ENCODE results near the gene RASSF10.
A peak's percentile ranks its signal among the peaks of the same experiment; 100 is the strongest.
"Not testable (repeated sequence)": the region's sequence is repeated elsewhere in the genome, so short reads cannot be mapped to it uniquely, and the experiment has no call there.

Gene RASSF10

DNA sequence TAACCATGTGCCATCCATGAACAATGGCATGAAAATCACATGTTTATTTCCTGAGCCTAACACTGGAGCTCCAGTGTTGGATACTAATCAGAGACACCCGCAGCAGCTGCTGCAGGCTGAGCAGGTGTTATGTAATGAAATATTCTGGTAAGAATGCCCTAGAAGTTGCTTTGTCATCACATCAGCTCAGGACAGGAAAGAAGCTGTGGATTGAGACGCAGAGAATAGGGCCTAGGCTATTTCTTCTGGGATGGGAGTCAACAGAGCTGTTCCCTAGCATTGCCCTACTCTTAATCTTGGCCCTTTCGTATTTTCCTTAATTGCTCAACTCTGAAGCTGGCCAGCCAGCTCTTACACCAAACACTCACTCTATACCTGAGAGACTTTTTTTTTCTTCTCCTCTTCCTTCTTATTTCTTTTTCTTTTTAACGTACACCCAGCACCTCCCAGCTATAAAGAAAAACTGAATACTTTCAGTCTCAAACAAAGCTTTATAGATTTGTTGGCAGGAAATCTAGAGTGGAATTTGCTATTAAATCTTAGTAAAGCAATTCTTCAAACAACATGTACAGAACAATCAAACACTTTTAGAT is 31.9 kb downstream of the RASSF10 start:
- H2BK15ac ChIP-seq (ENCODE audit: low read length) = no peak overlapping the region
- no peaks in the 10 kb centered on the region for H3K79me1 ChIP-seq (ENCODE audit: low read depth, low read length)
- H2BK12ac ChIP-seq (ENCODE audit: low read length) = no peak overlapping the region
- DNase-seq (ENCODE audit: low spot score) = no peak
- no peak overlapping the region for H2AFZ ChIP-seq (ENCODE audit: low read length)
- H3K9ac ChIP-seq (ENCODE audit: low read depth, low read length, poor library complexity) = no peak overlapping the region
- no peak overlapping the region for H2AK5ac ChIP-seq (ENCODE audit: low read depth, low read length)
- H3K9me3 ChIP-seq (replicated peaks in 1 of 2; ENCODE audit: control insufficient read depth in 2 of 2, insufficient read depth in 1 of 2, low read depth in 1 of 2, low read length in 2 of 2) = no peaks in the 10 kb centered on the region
- no peak overlapping the region for H3K4me3 ChIP-seq (ENCODE audit: low read length in 2 of 2)
- H3K27me3 ChIP-seq (ENCODE audit: control insufficient read depth in 3 of 3, insufficient read depth in 3 of 3, low read depth in 1 of 3, low read length in 3 of 3) = peaks cover 0 to 5% (median 2%) of the 10 kb centered on the region in 3 experiments
- H3K4ac ChIP-seq (ENCODE audit: low read length) = no peak overlapping the region
- no peak overlapping the region for H3K4me2 ChIP-seq (ENCODE audit: insufficient read depth, low read length, poor library complexity, severe bottlenecking)
- no peak overlapping the region for H2BK120ac ChIP-seq (ENCODE audit: low read depth, low read length)
- no peak overlapping the region for H2BK5ac ChIP-seq (ENCODE audit: low read length)
- H3K4me1 ChIP-seq (ENCODE audit: control insufficient read depth in 2 of 2, insufficient read depth in 1 of 2, low read depth in 1 of 2, low read length in 2 of 2) = peaks cover 0 to 11% of the 10 kb centered on the region in 2 donors
- no peak overlapping the region for H3K18ac ChIP-seq (ENCODE audit: low read length)
- no peak overlapping the region for H3K14ac ChIP-seq (ENCODE audit: low read length)
- 100% methylated on average over 1 of the region's 4 CpGs; no CpG with 5 or more reads in 1 of the 2 donors for WGBS, 2 donors (ENCODE audit: extremely low coverage in 2 of 2, insufficient read length in 2 of 2, insufficient replicate concordance in 1 of 2)
- H4K91ac ChIP-seq (ENCODE audit: low read depth, low read length, poor library complexity) = no peak overlapping the region
- no peak overlapping the region for H3K27ac ChIP-seq (replicated peaks; ENCODE audit: low read length)
- H3K23ac ChIP-seq (ENCODE audit: low read depth, low read length, poor library complexity) = no peak overlapping the region
- no peak overlapping the region for H4K8ac ChIP-seq (ENCODE audit: low read depth, low read length)
- no peaks in the 10 kb centered on the region for H3K36me3 ChIP-seq (replicated peaks in 1 of 2; ENCODE audit: control insufficient read depth in 2 of 2, insufficient read depth in 2 of 2, low read length in 2 of 2)

DNA sequence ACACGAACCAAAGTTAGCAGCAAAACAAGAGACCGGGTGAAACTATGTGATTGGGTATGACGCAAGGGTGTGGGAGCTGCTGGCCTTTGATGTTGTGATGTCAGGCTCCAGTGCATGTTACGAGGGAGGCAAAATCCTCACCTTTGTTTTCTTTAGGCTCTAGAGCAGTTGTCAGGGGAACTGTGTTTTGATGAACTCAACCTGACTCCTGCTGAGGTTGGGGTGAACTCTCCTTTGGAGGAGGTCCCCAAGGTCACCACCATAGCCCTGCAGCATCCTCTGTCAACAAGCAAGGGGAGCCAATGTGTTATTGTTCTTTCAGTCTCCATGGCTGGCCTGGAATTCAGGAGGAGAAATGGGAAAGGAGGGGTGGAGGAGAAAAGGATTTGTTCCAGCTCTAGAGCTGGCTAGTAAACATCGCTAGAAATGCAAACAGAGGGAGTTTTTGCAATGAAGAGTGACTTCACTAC is 33.8 kb downstream of the RASSF10 start:
- H2BK12ac ChIP-seq (ENCODE audit: low read length) = no peak overlapping the region
- no peak overlapping the region for H4K8ac ChIP-seq (ENCODE audit: low read depth, low read length)
- peak overlapping the region; percentile 2 for H2AFZ ChIP-seq (ENCODE audit: low read length)
- peaks cover 0 to 11% of the 10 kb centered on the region in 2 donors for H3K4me1 ChIP-seq (ENCODE audit: control insufficient read depth in 2 of 2, insufficient read depth in 1 of 2, low read depth in 1 of 2, low read length in 2 of 2)
- no CpG with 5 or more reads among the region's 5 CpGs for WGBS, 2 donors (ENCODE audit: extremely low coverage in 2 of 2, insufficient read length in 2 of 2, insufficient replicate concordance in 1 of 2)
- no peak overlapping the region for H3K18ac ChIP-seq (ENCODE audit: low read length)
- DNase-seq (ENCODE audit: low spot score) = no peak
- no peak overlapping the region for H3K27ac ChIP-seq (replicated peaks; ENCODE audit: low read length)
- H3K27me3 ChIP-seq (ENCODE audit: control insufficient read depth in 3 of 3, insufficient read depth in 3 of 3, low read depth in 1 of 3, low read length in 3 of 3) = peaks cover 0 to 5% (median 2%) of the 10 kb centered on the region in 3 experiments
- H3K79me1 ChIP-seq (ENCODE audit: low read depth, low read length) = no peaks in the 10 kb centered on the region
- H3K23ac ChIP-seq (ENCODE audit: low read depth, low read length, poor library complexity) = no peak overlapping the region
- H2BK5ac ChIP-seq (ENCODE audit: low read length) = no peak overlapping the region
- H2AK5ac ChIP-seq (ENCODE audit: low read depth, low read length) = no peak overlapping the region
- no peak overlapping the region for H2BK15ac ChIP-seq (ENCODE audit: low read length)
- no peak overlapping the region for H4K91ac ChIP-seq (ENCODE audit: low read depth, low read length, poor library complexity)
- no peak overlapping the region for H3K4me3 ChIP-seq (ENCODE audit: low read length in 2 of 2)
- no peak overlapping the region for H3K9ac ChIP-seq (ENCODE audit: low read depth, low read length, poor library complexity)
- H3K4me2 ChIP-seq (ENCODE audit: insufficient read depth, low read length, poor library complexity, severe bottlenecking) = no peak overlapping the region
- H3K14ac ChIP-seq (ENCODE audit: low read length) = no peak overlapping the region
- H3K9me3 ChIP-seq (replicated peaks in 1 of 2; ENCODE audit: control insufficient read depth in 2 of 2, insufficient read depth in 1 of 2, low read depth in 1 of 2, low read length in 2 of 2) = no peaks in the 10 kb centered on the region
- H3K4ac ChIP-seq (ENCODE audit: low read length) = no peak overlapping the region
- no peaks in the 10 kb centered on the region for H3K36me3 ChIP-seq (replicated peaks in 1 of 2; ENCODE audit: control insufficient read depth in 2 of 2, insufficient read depth in 2 of 2, low read length in 2 of 2)
- no peak overlapping the region for H2BK120ac ChIP-seq (ENCODE audit: low read depth, low read length)

DNA sequence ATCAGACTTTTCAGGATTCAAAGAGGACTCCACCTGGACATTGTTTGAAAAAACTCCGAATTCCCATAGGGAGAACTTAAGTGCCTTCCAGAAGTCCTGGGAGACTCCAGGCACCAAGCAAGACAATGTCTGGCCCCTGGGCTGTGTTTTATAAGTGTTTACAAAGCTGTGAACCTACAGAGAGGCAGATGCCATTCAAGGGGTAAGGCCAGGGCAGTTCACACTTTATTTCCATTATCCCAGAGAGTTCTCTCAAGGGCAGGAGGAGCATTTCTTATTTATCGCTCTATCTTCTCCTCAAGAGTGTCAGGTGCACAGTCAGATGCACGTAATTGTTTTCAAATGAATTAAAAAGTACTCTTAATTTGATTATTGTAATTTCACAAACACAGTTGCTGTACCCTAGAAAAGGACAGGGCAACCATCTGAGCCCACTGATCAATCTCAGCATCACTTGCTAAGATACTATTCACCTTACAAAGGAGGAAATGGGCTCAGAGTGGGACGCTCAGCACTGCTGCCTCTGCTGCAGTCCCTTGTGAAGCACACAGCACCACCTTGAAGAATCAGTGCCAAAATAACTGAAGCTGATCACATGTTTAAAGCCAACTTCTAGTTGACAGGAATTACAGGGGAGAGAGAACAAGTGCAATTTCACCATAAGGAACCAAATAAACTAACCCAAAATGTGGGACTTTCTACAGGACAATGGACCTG is 35.0 kb downstream of the RASSF10 start:
- Histone ChIP-seq H4K8ac (ENCODE audit: low read depth, low read length) (no peak overlapping the region), H3K14ac (ENCODE audit: low read length) (no peak overlapping the region), H2BK12ac (ENCODE audit: low read length) (no peak overlapping the region), H3K79me1 (ENCODE audit: low read depth, low read length) (no peaks in the 10 kb centered on the region), H3K27me3 (ENCODE audit: control insufficient read depth in 3 of 3, insufficient read depth in 3 of 3, low read depth in 1 of 3, low read length in 3 of 3) (peaks cover 0 to under 1% (median 0%) of the 10 kb centered on the region in 3 experiments), H2BK5ac (ENCODE audit: low read length) (no peak overlapping the region), H3K9me3 (replicated peaks in 1 of 2; ENCODE audit: control insufficient read depth in 2 of 2, insufficient read depth in 1 of 2, low read depth in 1 of 2, low read length in 2 of 2) (no peaks in the 10 kb centered on the region), H3K27ac (replicated peaks; ENCODE audit: low read length) (no peak overlapping the region), H2BK15ac (ENCODE audit: low read length) (no peak overlapping the region), H2AK5ac (ENCODE audit: low read depth, low read length) (no peak overlapping the region), H3K4me1 (ENCODE audit: control insufficient read depth in 2 of 2, insufficient read depth in 1 of 2, low read depth in 1 of 2, low read length in 2 of 2) (peaks cover 0 to 11% of the 10 kb centered on the region in 2 donors), H2BK120ac (ENCODE audit: low read depth, low read length) (no peak overlapping the region), H3K4ac (ENCODE audit: low read length) (no peak overlapping the region), H2AFZ (ENCODE audit: low read length) (no peak overlapping the region), H3K4me2 (ENCODE audit: insufficient read depth, low read length, poor library complexity, severe bottlenecking) (no peak overlapping the region), H3K23ac (ENCODE audit: low read depth, low read length, poor library complexity) (no peak overlapping the region), H3K36me3 (replicated peaks in 1 of 2; ENCODE audit: control insufficient read depth in 2 of 2, insufficient read depth in 2 of 2, low read length in 2 of 2) (no peaks in the 10 kb centered on the region), H3K9ac (ENCODE audit: low read depth, low read length, poor library complexity) (no peak overlapping the region), H4K91ac (ENCODE audit: low read depth, low read length, poor library complexity) (no peak overlapping the region), H3K4me3 (ENCODE audit: low read length in 2 of 2) (no peak overlapping the region), H3K18ac (ENCODE audit: low read length) (no peak overlapping the region)
- no CpG with 5 or more reads among the region's 4 CpGs for WGBS, 2 donors (ENCODE audit: extremely low coverage in 2 of 2, insufficient read length in 2 of 2, insufficient replicate concordance in 1 of 2)
- no peak for DNase-seq (ENCODE audit: low spot score)

- not testable (repeated sequence) for H3K4ac ChIP-seq (ENCODE audit: low read length); H3K36me3 ChIP-seq (replicated peaks in 1 of 2; ENCODE audit: control insufficient read depth in 2 of 2, insufficient read depth in 2 of 2, low read length in 2 of 2); H3K27me3 ChIP-seq (ENCODE audit: control insufficient read depth in 3 of 3, insufficient read depth in 3 of 3, low read depth in 1 of 3, low read length in 3 of 3); H3K23ac ChIP-seq (ENCODE audit: low read depth, low read length, poor library complexity); H3K4me3 ChIP-seq (ENCODE audit: low read length in 2 of 2); H3K4me2 ChIP-seq (ENCODE audit: insufficient read depth, low read length, poor library complexity, severe bottlenecking); H3K9me3 ChIP-seq (replicated peaks in 1 of 2; ENCODE audit: control insufficient read depth in 2 of 2, insufficient read depth in 1 of 2, low read depth in 1 of 2, low read length in 2 of 2); DNase-seq (ENCODE audit: low spot score); H3K14ac ChIP-seq (ENCODE audit: low read length); H4K8ac ChIP-seq (ENCODE audit: low read depth, low read length); H2BK12ac ChIP-seq (ENCODE audit: low read length); H3K79me1 ChIP-seq (ENCODE audit: low read depth, low read length); H2BK15ac ChIP-seq (ENCODE audit: low read length); H2BK120ac ChIP-seq (ENCODE audit: low read depth, low read length); H2AK5ac ChIP-seq (ENCODE audit: low read depth, low read length); H2BK5ac ChIP-seq (ENCODE audit: low read length); H2AFZ ChIP-seq (ENCODE audit: low read length); H3K27ac ChIP-seq (replicated peaks; ENCODE audit: low read length); H3K18ac ChIP-seq (ENCODE audit: low read length); H3K9ac ChIP-seq (ENCODE audit: low read depth, low read length, poor library complexity); H4K91ac ChIP-seq (ENCODE audit: low read depth, low read length, poor library complexity)
- no CpG with 5 or more reads among the region's 8 CpGs for WGBS, 2 donors (ENCODE audit: extremely low coverage in 2 of 2, insufficient read length in 2 of 2, insufficient replicate concordance in 1 of 2)
- peaks cover 0 to 11% of the 10 kb centered on the region in 2 donors for H3K4me1 ChIP-seq (ENCODE audit: control insufficient read depth in 2 of 2, insufficient read depth in 1 of 2, low read depth in 1 of 2, low read length in 2 of 2)
Measured at GRCh38 chr11:13045089-13045488, 36.0 kb downstream of the RASSF10 start.

Measured in neuronal stem cell (in vitro differentiated cells).